Measurements from ENCODE around the gene DISC1. TPM values are rescaled to one million over a fixed set of nuclear protein-coding genes. Genes with fewer than 3 reads are reported as not detected.
A peak's percentile ranks its signal among the peaks of the same experiment; 100 is the strongest.

Gene DISC1
- polyA plus RNA-seq, 1 of the 3 experiments (the other 2 are of a cell fraction), result 1.7 TPM

DNA sequence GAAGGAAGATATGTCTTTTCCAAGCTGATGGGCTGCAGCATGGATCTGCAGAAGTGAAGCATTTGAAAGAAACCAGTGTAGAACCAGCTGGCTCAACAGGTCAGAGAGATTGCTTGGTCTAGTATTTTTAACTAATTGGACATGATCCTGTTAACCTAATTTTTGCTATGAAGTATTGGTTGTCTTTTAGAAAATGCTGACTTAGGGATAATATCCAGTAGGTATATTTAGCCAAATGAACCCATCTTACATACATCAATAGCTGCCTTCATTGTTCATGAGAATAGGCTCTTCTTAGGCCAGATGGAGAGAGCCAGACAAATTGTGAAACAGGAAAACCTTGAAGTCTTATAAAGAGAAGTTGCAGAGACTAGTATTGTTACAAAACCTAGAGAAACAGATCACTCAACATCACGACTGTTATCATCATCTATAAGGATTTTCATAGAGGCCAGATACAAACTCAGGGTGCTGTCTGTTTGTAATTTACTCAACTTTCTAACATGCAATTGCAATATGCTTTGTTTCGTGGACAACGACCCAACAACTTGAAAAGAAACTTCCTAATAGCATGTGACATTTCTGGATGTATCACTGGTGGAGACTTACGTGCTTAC is 148.2 kb downstream of the DISC1 start:
- peaks cover 0 to 2% of the 10 kb centered on the region in 2 experiments for H3K36me3 ChIP-seq (replicated peaks in 1 of 2; ENCODE audit: control insufficient read depth in 1 of 2, insufficient read depth in 2 of 2, low read length in 1 of 2)
- no peaks in the 10 kb centered on the region for H4K20me1 ChIP-seq (ENCODE audit: insufficient read depth)
- whole genome bisulfite sequencing (ENCODE audit: low lambda C conversion rate), result 91% methylated on average over 4 of the region's 4 CpGs
- no peaks in the 10 kb centered on the region for H3K79me2 ChIP-seq (ENCODE audit: insufficient read depth)
- TF ChIP-seq FOXJ3 (CRISPR knock-in tag; IDR thresholded peaks at IDR 0.05) (no peak), RAD21 (IDR thresholded peaks at IDR 0.05; ENCODE audit: low read length) (no peak), GABPA (IDR thresholded peaks at IDR 0.05; ENCODE audit: low read depth) (no peak), JUND (IDR thresholded peaks at IDR 0.05) (no peak), FOSL2 (IDR thresholded peaks at IDR 0.05; ENCODE audit: borderline replicate concordance, low read depth) (no peak), MEF2A (IDR thresholded peaks at IDR 0.05; ENCODE audit: borderline replicate concordance, low read depth) (no peak)
- no peak overlapping the region for H3K27ac ChIP-seq (ENCODE audit: low read depth in 2 of 2, low read length in 1 of 2)
- H3K4me3 ChIP-seq (ENCODE audit: low read depth in 2 of 2, low read length in 1 of 2), result no peak overlapping the region
- CTCF ChIA-PET, result interaction anchor here (0.7 to 2.8 kb wide), 2 partner anchors 10 to 18 kb away, joined by 4 to 17 read pairs; no protein-coding TSS in a partner anchor
- DNase-seq, result no peak
- no peak overlapping the region for H3K9ac ChIP-seq
- peaks cover 0 to 4% of the 10 kb centered on the region in 2 experiments; a peak in 1 of 4 replicates for H3K4me1 ChIP-seq (ENCODE audit: control insufficient read depth in 1 of 2, insufficient read depth in 2 of 2, low read depth in 1 of 2, low read length in 1 of 2)
- POLR2A ChIA-PET, result no interaction called here
- H2AFZ ChIP-seq (ENCODE audit: low read depth), result no peak overlapping the region
- no peaks in the 10 kb centered on the region for H3K9me3 ChIP-seq
- H3K9me2 ChIP-seq, result no peaks in the 10 kb centered on the region
- H3F3A ChIP-seq (replicated peaks; ENCODE audit: insufficient read depth), result no peaks in the 10 kb centered on the region
- H3K4me2 ChIP-seq, result no peak overlapping the region
- no peaks in the 10 kb centered on the region for H3K27me3 ChIP-seq (ENCODE audit: insufficient read depth)

DNA sequence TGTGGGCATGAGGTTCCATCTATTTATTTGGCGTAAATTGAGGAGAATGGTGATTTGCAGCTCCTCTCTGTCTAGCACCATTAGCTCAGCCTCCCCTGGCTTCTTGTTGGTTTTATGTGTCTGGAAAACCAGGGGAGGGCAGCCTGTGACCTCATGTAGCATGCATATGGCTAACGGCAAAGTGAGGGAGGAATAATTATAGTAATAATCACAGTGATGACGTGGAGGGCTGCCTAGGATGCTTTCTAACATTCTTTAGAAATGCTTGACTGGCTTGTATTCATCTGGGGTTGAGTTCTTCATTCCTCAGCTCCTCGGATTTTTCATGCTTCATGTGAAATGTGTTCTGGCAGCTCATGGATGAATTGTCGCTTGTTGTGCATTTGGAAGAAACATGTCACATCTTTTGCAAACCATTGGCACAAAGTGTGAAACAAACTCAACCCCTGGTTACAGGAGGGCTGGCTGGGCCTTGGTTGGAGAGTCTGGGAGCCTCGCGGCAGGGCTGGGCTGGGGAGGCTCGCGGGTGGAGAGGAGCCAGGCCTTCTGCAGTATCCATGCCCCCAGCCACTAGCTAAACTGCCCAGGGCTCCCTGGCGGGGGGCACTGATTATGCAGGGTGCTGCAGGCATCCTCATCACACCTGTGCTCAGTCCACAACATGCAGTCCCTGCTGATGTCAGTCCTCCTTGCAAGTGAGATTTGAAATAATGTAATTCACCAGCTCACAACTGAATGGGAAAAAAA is 149.6 kb downstream of the DISC1 start:
- no peak overlapping the region for H3K9ac ChIP-seq
- H3K79me2 ChIP-seq (ENCODE audit: insufficient read depth), result no peaks in the 10 kb centered on the region
- ChIA-PET POLR2A (no interaction called here), CTCF (interaction anchor here (0.7 to 2.8 kb wide), 3 partner anchors 9 to 23 kb away, joined by 3 to 17 read pairs (median 4); no protein-coding TSS in a partner anchor)
- no peaks in the 10 kb centered on the region for H3K27me3 ChIP-seq (ENCODE audit: insufficient read depth)
- no peak overlapping the region for H3K4me3 ChIP-seq (ENCODE audit: low read depth in 2 of 2, low read length in 1 of 2)
- no peak overlapping the region for H3K27ac ChIP-seq (ENCODE audit: low read depth in 2 of 2, low read length in 1 of 2)
- no peaks in the 10 kb centered on the region for H3F3A ChIP-seq (replicated peaks; ENCODE audit: insufficient read depth)
- DNase-seq, result no peak
- H3K36me3 ChIP-seq (replicated peaks in 1 of 2; ENCODE audit: control insufficient read depth in 1 of 2, insufficient read depth in 2 of 2, low read length in 1 of 2), result peaks cover 0 to under 1% of the 10 kb centered on the region in 2 experiments
- TF ChIP-seq, protein P1, sequence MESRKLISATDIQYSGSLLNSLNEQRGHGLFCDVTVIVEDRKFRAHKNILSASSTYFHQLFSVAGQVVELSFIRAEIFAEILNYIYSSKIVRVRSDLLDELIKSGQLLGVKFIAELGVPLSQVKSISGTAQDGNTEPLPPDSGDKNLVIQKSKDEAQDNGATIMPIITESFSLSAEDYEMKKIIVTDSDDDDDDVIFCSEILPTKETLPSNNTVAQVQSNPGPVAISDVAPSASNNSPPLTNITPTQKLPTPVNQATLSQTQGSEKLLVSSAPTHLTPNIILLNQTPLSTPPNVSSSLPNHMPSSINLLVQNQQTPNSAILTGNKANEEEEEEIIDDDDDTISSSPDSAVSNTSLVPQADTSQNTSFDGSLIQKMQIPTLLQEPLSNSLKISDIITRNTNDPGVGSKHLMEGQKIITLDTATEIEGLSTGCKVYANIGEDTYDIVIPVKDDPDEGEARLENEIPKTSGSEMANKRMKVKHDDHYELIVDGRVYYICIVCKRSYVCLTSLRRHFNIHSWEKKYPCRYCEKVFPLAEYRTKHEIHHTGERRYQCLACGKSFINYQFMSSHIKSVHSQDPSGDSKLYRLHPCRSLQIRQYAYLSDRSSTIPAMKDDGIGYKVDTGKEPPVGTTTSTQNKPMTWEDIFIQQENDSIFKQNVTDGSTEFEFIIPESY (IDR thresholded peaks at IDR 0.05; ENCODE audit: borderline replicate concordance, low read depth), result no peak
- 79% methylated on average over 10 of the region's 10 CpGs for WGBS (ENCODE audit: low lambda C conversion rate)
- H3K4me2 ChIP-seq, result no peak overlapping the region
- H3K9me3 ChIP-seq, result no peaks in the 10 kb centered on the region
- no peaks in the 10 kb centered on the region for H3K9me2 ChIP-seq
- H3K4me1 ChIP-seq (ENCODE audit: control insufficient read depth in 1 of 2, insufficient read depth in 2 of 2, low read depth in 1 of 2, low read length in 1 of 2), result peaks cover 0 to 4% of the 10 kb centered on the region in 2 experiments; a peak in 1 of 4 replicates
- H4K20me1 ChIP-seq (ENCODE audit: insufficient read depth), result no peaks in the 10 kb centered on the region
- H2AFZ ChIP-seq (ENCODE audit: low read depth), result no peak overlapping the region

DNA sequence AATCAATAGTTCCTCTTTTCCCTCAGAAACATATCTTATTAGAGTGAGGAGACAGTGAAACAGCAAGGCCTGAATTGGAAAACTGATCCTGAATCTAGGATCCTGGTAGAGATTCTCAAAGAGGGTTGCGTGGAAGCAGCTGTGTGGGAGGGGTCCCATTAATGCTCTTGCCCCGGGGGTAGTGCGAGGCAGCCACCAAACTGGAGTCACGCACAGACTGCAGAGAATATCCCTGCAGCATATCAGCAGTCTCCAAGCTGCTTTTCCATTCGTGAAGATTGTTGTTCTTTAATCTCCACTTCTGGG is 150.1 kb downstream of the DISC1 start:
- Histone ChIP-seq H3K27me3 (ENCODE audit: insufficient read depth) (no peaks in the 10 kb centered on the region), H3K4me2 (no peak overlapping the region), H3K27ac (ENCODE audit: low read depth in 2 of 2, low read length in 1 of 2) (no peak overlapping the region), H3K4me3 (ENCODE audit: low read depth in 2 of 2, low read length in 1 of 2) (no peak overlapping the region), H2AFZ (ENCODE audit: low read depth) (no peak overlapping the region), H3K36me3 (replicated peaks in 1 of 2; ENCODE audit: control insufficient read depth in 1 of 2, insufficient read depth in 2 of 2, low read length in 1 of 2) (no peaks in the 10 kb centered on the region), H3F3A (replicated peaks; ENCODE audit: insufficient read depth) (no peaks in the 10 kb centered on the region), H4K20me1 (ENCODE audit: insufficient read depth) (no peaks in the 10 kb centered on the region), H3K9me3 (no peaks in the 10 kb centered on the region), H3K4me1 (ENCODE audit: control insufficient read depth in 1 of 2, insufficient read depth in 2 of 2, low read depth in 1 of 2, low read length in 1 of 2) (peaks cover 0 to 4% of the 10 kb centered on the region in 2 experiments; a peak in 1 of 4 replicates), H3K9ac (no peak overlapping the region), H3K9me2 (no peaks in the 10 kb centered on the region), H3K79me2 (ENCODE audit: insufficient read depth) (no peaks in the 10 kb centered on the region)
- ChIA-PET POLR2A (no interaction called here), CTCF (interaction anchor here (0.7 to 2.8 kb wide), 3 partner anchors 9 to 22 kb away, joined by 3 to 17 read pairs (median 4); no protein-coding TSS in a partner anchor)
- WGBS (ENCODE audit: low lambda C conversion rate), result 75% methylated on average over 5 of the region's 5 CpGs
- DNase-seq, result peak; percentile 16
- no peak for TF ChIP-seq FOSL2 (IDR thresholded peaks at IDR 0.05; ENCODE audit: borderline replicate concordance, low read depth)
- TF ChIP-seq, protein P2, sequence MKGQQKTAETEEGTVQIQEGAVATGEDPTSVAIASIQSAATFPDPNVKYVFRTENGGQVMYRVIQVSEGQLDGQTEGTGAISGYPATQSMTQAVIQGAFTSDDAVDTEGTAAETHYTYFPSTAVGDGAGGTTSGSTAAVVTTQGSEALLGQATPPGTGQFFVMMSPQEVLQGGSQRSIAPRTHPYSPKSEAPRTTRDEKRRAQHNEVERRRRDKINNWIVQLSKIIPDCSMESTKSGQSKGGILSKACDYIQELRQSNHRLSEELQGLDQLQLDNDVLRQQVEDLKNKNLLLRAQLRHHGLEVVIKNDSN (IDR thresholded peaks at IDR 0.05; ENCODE audit: borderline replicate concordance, low read depth), result no peak
- no peak for TF ChIP-seq ELF1 (IDR thresholded peaks at IDR 0.05)
- no peak for TF ChIP-seq FOXJ3 (CRISPR knock-in tag; IDR thresholded peaks at IDR 0.05)
- TF ChIP-seq, protein P3, sequence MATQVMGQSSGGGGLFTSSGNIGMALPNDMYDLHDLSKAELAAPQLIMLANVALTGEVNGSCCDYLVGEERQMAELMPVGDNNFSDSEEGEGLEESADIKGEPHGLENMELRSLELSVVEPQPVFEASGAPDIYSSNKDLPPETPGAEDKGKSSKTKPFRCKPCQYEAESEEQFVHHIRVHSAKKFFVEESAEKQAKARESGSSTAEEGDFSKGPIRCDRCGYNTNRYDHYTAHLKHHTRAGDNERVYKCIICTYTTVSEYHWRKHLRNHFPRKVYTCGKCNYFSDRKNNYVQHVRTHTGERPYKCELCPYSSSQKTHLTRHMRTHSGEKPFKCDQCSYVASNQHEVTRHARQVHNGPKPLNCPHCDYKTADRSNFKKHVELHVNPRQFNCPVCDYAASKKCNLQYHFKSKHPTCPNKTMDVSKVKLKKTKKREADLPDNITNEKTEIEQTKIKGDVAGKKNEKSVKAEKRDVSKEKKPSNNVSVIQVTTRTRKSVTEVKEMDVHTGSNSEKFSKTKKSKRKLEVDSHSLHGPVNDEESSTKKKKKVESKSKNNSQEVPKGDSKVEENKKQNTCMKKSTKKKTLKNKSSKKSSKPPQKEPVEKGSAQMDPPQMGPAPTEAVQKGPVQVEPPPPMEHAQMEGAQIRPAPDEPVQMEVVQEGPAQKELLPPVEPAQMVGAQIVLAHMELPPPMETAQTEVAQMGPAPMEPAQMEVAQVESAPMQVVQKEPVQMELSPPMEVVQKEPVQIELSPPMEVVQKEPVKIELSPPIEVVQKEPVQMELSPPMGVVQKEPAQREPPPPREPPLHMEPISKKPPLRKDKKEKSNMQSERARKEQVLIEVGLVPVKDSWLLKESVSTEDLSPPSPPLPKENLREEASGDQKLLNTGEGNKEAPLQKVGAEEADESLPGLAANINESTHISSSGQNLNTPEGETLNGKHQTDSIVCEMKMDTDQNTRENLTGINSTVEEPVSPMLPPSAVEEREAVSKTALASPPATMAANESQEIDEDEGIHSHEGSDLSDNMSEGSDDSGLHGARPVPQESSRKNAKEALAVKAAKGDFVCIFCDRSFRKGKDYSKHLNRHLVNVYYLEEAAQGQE (IDR thresholded peaks at IDR 0.05; ENCODE audit: low read depth, low read length), result no peak
- TF ChIP-seq MEF2A (IDR thresholded peaks at IDR 0.05; ENCODE audit: borderline replicate concordance, low read depth), result no peak
- no peak for TF ChIP-seq GABPA (IDR thresholded peaks at IDR 0.05; ENCODE audit: low read depth)
- no peak for TF ChIP-seq TEAD4 (IDR thresholded peaks at IDR 0.05; ENCODE audit: borderline replicate concordance, insufficient read depth)
- no peak for TF ChIP-seq TCF12 (IDR thresholded peaks at IDR 0.05)
- TF ChIP-seq NFIC (IDR thresholded peaks at IDR 0.05; ENCODE audit: borderline replicate concordance), result no peak
- no peak for TF ChIP-seq NRF1 (IDR thresholded peaks at IDR 0.05; ENCODE audit: low read depth, low read length)

All from SK-N-SH (cell line).